MCF 10A (cell line): ENCODE data around the gene C2CD2. TPM values are rescaled to one million over a fixed set of nuclear protein-coding genes. Genes with fewer than 3 reads are reported as not detected.

Experiments
- BruUV-seq: library from RNA; stranded (reverse); fragments of 400-500 nt; replicated peaks from 2 replicates; lab custom pipeline; 2021; lab: Mats Ljungman, UMichigan
- CTCF ChIA-PET: fragments of 300-600 bp; sonication (Branson Sonifier 250); formaldehyde crosslinking; extraction: SDS; loops from one replicate; lab custom pipeline; 2021; ENCODE audit warnings: antibody characterized with exemption, inconsistent platforms; lab: Yijun Ruan, JAX
- POLR2A ChIA-PET: fragments of 300-600, 350-650 bp; sonication (Branson Sonifier 250); formaldehyde crosslinking; extraction: SDS; loops from one replicate; lab custom pipeline; 2020; ENCODE audit warnings: antibody characterized with exemption, inconsistent platforms; lab: Yijun Ruan, JAX
- DNase-seq: peaks from one replicate; pipeline ENCODE4 v3.0.0-alpha.2; 2018; ENCODE audit not compliant: unreplicated experiment
- H3K27ac Mint-ChIP-seq: one replicate; pipeline ENCODE4 v1.8.0; 2022; ENCODE audit warnings: mild to moderate bottlenecking, low read depth, mixed read lengths; ENCODE audit not compliant: unreplicated experiment
- H3K27me3 Mint-ChIP-seq: one replicate; pipeline ENCODE4 v1.8.0; 2022; ENCODE audit warnings: mixed read lengths; ENCODE audit not compliant: insufficient read depth, unreplicated experiment
- H3K36me3 Mint-ChIP-seq: one replicate; pipeline ENCODE4 v1.8.0; 2022; ENCODE audit warnings: mild to moderate bottlenecking, moderate library complexity, mixed read lengths; ENCODE audit not compliant: insufficient read depth, unreplicated experiment
- H3K4me1 Mint-ChIP-seq: one replicate; pipeline ENCODE4 v1.8.0; 2022; ENCODE audit warnings: mixed read lengths; ENCODE audit not compliant: insufficient read depth, unreplicated experiment
- H3K4me3 Mint-ChIP-seq: one replicate; pipeline ENCODE4 v1.8.0; 2022; ENCODE audit warnings: mild to moderate bottlenecking, moderate library complexity, mixed read lengths; ENCODE audit not compliant: unreplicated experiment
- H3K9me3 Mint-ChIP-seq: one replicate; pipeline ENCODE4 v1.8.0; 2022; ENCODE audit warnings: mixed read lengths; ENCODE audit not compliant: unreplicated experiment
- CTCF ChIP-seq: fragments of 200-600 bp; IDR thresholded peaks from one replicate; pipeline ENCODE4 v1.8.0; 2022; ENCODE audit warnings: antibody characterized with exemption, mild to moderate bottlenecking; ENCODE audit not compliant: unreplicated experiment
- intact Hi-C: fragments of 100-400 bp; cut with micrococcal nuclease; formaldehyde crosslinking; loops from 2 replicates; pipeline ENCODE4 v1.14.1; 2022
- total RNA-seq: library from RNA; stranded (reverse); gene quantifications from 2 replicates; pipeline ENCODE4 v1.2.3, GENCODE V29; 2022

Gene C2CD2
- total RNA-seq, 1 experiment from 2014 or later = 25.1 TPM

GRCh38 chr21:41967708-41968107, 13.9 kb upstream of the C2CD2 start:
- TF ChIP-seq CTCF = no peak
- no peaks in the 10 kb centered on the region for H3K27me3 Mint-ChIP-seq
- no peak overlapping the region for H3K4me3 Mint-ChIP-seq
- ChIA-PET POLR2A (no interaction called here), CTCF (interaction anchor here (0.7 kb wide), 1 partner anchor 50 kb away, joined by 3 read pairs; no protein-coding TSS in a partner anchor)
- intact Hi-C loops = no loop called here
- H3K9me3 Mint-ChIP-seq = no peaks in the 10 kb centered on the region
- BruUV-seq = no TSS peak
- no peaks in the 10 kb centered on the region for H3K36me3 Mint-ChIP-seq
- peaks cover 14% of the 10 kb centered on the region for H3K4me1 Mint-ChIP-seq
- DNase-seq = no peak
- no peak overlapping the region for H3K27ac Mint-ChIP-seq

- no peaks in the 10 kb centered on the region for H3K9me3 Mint-ChIP-seq
- CTCF ChIA-PET = no interaction called here
- BruUV-seq = no TSS peak
- no peak overlapping the region for H3K27ac Mint-ChIP-seq
- no peak for DNase-seq
- no peaks in the 10 kb centered on the region for H3K27me3 Mint-ChIP-seq
- no peaks in the 10 kb centered on the region for H3K36me3 Mint-ChIP-seq
- no peak for TF ChIP-seq CTCF
- peaks cover 14% of the 10 kb centered on the region for H3K4me1 Mint-ChIP-seq
- no peak overlapping the region for H3K4me3 Mint-ChIP-seq
- POLR2A ChIA-PET = interaction anchor here (1.0 kb wide), 1 partner anchor 11 kb away, joined by 3 read pairs; no protein-coding TSS in a partner anchor
- intact Hi-C loops = no loop called here
These were observed 13.2 kb upstream of the C2CD2 start for GRCh38 chr21:41966872-41967621.

GRCh38 chr21:41966041-41966833, 12.4 kb upstream of the C2CD2 start:
- no peak for DNase-seq

More at GRCh38 chr21:41966041-41966833, 12.4 kb upstream of the C2CD2 start:
- Mint-ChIP-seq H3K4me1 (peaks cover 14% of the 10 kb centered on the region), H3K27me3 (no peaks in the 10 kb centered on the region), H3K36me3 (no peaks in the 10 kb centered on the region), H3K9me3 (no peaks in the 10 kb centered on the region), H3K27ac (no peak overlapping the region), H3K4me3 (no peak overlapping the region)
- no peak for TF ChIP-seq CTCF
- ChIA-PET CTCF (no interaction called here), POLR2A (interaction anchor here (0.5 to 1.0 kb wide), 2 partner anchors 12 to 1197 kb away, joined by 3 read pairs; no protein-coding TSS in a partner anchor)
- BruUV-seq = no TSS peak
- intact Hi-C loops = no loop called here
